ENCODE data around the gene OR5V1. TPM values are rescaled to one million over a fixed set of nuclear protein-coding genes. Genes with fewer than 3 reads are reported as not detected.

Gene OR5V1
- not detected in 2 replicates for total RNA-seq

DNA sequence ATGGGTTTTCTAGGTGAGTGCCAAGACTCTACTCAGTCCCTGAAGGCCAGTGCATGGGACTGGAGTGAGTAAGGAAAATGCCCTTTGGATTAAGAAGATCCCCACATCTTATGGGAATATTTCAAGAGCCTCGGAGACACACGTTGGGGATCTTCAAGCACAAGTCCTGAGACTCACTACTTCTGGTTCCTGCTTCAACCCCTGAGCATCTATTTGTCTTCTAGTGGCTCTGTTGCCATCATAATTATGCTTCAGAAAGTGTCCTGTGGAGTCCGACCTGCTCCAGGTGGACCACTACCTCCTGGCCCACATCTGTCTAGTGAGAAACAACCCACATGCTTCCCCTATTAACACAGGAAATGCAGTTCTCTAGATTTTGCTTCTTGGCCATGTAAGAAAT lies at the start of gene OR5V1:
OR5V1 (minus strand) TSS at position 101 of the 400 bp plus-strand sequence. CDS start 12,670 bp downstream, outside the sequence.

DNA sequence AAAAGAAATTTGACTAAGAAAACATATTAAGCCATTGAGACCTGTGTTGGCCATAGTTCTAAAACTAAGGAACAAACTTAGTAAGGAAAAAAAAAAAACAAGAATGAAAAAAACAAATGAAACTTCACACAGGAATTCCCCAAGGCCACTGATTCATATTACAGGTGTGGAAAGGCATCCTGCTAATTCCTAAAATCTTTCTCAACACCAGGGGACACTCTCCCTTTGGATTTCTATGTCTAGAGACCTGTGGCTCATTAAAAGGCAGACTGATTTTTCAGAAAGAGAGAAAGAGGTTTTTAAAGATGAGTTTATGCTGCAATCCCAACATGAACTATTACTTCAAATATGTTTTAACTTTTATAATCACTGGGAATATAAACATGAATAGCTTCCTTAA lies 45.9 kb upstream of the OR5V1 start, which contains the start of gene OR12D1:
OR12D1 (plus strand) TSS at position 341 of the 400 bp plus-strand sequence.

DNA sequence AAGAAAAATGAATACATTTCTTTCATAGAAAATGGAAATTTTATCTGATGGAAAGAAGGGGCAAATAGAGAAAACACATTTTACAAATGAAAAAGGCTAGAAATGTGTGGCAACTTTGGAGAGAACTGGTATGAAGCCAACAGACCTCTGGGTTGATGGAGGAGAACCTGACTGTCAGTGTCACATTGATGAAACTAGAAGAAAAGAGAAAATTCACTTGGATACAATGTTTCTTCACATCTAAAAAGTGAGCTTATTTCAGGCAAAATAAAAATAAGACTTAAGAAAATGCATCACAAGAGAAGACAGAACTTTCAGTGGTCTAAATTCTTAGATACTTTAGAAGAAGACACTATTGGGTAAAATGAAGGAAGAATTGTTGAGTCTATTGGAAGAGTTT lies 26.7 kb upstream of the OR5V1 start, which contains the start of gene OR12D2:
OR12D2 (plus strand) TSS at position 301 of the 400 bp plus-strand sequence. CDS start 1,069 bp downstream, outside the sequence.

DNA sequence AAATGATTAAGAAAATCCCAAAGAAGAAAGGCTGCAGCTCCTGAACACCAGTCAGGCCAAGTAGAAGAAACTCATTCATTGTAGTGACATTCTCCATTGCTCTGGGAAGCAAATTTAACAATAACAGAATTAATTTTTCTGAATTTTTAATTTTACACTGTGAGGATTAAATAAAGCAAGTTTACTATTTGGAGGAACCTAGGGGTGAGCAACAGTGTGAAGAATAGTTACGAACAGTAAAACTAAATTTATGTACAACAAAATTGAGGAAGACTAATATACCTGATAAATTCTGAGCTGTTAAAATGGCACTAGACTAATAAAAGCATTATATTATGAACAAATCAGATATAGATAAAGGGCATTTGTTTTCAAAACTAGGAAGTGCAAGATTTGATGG lies 6.5 kb upstream of the OR5V1 start, which contains the start of gene OR12D3:
OR12D3 (minus strand) TSS at position 101 of the 400 bp plus-strand sequence; CDS start at position 97, 4 bp downstream.

Other genes starting within 250 kb of the OR5V1 start
- gene OR2J2, start 198.0 kb downstream of the OR5V1 start, total RNA-seq = not detected in 2 replicates
- gene OR14J1, start 67.2 kb downstream of the OR5V1 start, total RNA-seq = not detected in 2 replicates
- gene OR12D3, start 6.4 kb upstream of the OR5V1 start, total RNA-seq = not detected in 2 replicates
- gene OR12D2, start 26.8 kb upstream of the OR5V1 start, total RNA-seq = not detected in 2 replicates
- gene OR12D1, start 46.1 kb upstream of the OR5V1 start, total RNA-seq = not detected in 2 replicates
- gene OR10C1, start 70.4 kb upstream of the OR5V1 start, total RNA-seq = not detected in 2 replicates
- gene OR11A1, start 88.2 kb upstream of the OR5V1 start, total RNA-seq = not detected in 2 replicates
- gene OR2H1, start 88.3 kb upstream of the OR5V1 start, total RNA-seq = not detected in 2 replicates
- gene MAS1L, start 119.1 kb upstream of the OR5V1 start, total RNA-seq = not detected in 2 replicates
- gene UBD, start 190.9 kb upstream of the OR5V1 start, total RNA-seq = not detected in 2 replicates
- gene OR2H2, start 216.3 kb upstream of the OR5V1 start, total RNA-seq = not detected in 2 replicates

Measured in smooth muscle cell of the pulmonary artery (primary cell).